GM23248 (cell line): Measurements from ENCODE around the gene COPRS.

Experiments
- EZH2 ChIP-seq: fragments of 200-600 bp; sonication (generic); IDR thresholded peaks from 2 replicates; pipeline ENCODE4 v1.6.1; 2018; ENCODE audit warnings: antibody characterized with exemption, mild to moderate bottlenecking; ENCODE audit not compliant: insufficient read depth, poor library complexity, severe bottlenecking
- EZH2phosphoT487 ChIP-seq: fragments of 200-600 bp; sonication (generic); IDR thresholded peaks from 2 replicates; pipeline ENCODE4 v1.6.1; 2018; ENCODE audit warnings: antibody characterized with exemption, moderate library complexity, mild to moderate bottlenecking, low read depth; ENCODE audit not compliant: insufficient read depth

DNA sequence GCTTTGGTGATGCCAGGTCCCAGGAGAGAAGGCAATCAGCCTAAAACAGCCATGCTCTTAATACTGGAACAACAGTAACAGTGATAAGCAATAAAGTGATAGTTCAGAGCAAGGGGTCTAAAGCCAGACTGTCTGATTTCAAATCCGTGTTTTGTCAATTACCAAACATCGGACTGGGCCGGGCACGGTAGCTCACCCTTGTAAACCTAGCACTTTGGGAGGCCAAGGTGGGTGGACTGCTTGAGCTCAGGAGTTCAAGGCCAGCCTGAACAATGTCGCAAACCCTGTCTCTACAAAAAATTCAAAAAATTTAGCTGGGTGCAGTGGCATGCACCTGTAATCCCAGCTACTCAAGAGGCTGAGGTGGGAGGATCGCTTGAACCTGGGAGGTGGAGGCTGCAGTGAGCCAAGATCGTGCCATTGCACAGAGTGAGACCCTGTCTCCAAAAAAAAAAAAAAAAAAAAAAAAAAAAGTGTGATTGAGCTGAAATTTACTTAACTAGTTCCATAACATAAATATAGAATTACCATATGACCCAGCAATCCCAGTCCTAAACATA, 5.1 kb downstream of the COPRS start:
- TF ChIP-seq EZH2phosphoT487 (no peak), EZH2 (no peak)
